Fibroblast of skin of right biceps (primary cell): ENCODE measurements around the gene ZNF462.
A peak's percentile ranks its signal among the peaks of the same experiment; 100 is the strongest.
"Not testable (repeated sequence)": the region's sequence is repeated elsewhere in the genome, so short reads cannot be mapped to it uniquely, and the experiment has no call there.

ENCODE experiments used
- DNase-seq: peaks from one replicate; pipeline ENCODE4 v3.0.0-alpha.2; 2013

Gene ZNF462

DNA sequence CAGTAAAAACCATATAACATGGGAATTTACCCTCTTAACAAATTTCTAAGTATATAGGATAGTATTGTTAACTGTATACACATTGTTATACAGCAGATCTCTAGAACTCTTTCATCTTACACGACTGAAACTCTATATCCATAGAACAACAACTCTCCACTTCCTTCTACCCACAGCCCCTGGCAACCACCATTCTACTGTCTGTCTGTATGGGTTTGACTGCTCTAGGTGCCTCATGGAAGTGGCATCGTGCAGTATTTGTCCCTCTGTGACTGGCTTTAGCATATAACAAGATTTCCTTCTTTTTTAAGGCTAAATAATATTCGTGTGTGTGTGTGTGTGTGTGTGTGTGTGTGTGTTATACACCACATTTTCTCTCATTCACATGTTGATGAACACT lies 100.7 kb downstream of the ZNF462 start:
- no peak for DNase-seq

- no peak for DNase-seq
These were observed 101.4 kb downstream of the ZNF462 start for GRCh38 chr9:106964329-106964728.

DNA sequence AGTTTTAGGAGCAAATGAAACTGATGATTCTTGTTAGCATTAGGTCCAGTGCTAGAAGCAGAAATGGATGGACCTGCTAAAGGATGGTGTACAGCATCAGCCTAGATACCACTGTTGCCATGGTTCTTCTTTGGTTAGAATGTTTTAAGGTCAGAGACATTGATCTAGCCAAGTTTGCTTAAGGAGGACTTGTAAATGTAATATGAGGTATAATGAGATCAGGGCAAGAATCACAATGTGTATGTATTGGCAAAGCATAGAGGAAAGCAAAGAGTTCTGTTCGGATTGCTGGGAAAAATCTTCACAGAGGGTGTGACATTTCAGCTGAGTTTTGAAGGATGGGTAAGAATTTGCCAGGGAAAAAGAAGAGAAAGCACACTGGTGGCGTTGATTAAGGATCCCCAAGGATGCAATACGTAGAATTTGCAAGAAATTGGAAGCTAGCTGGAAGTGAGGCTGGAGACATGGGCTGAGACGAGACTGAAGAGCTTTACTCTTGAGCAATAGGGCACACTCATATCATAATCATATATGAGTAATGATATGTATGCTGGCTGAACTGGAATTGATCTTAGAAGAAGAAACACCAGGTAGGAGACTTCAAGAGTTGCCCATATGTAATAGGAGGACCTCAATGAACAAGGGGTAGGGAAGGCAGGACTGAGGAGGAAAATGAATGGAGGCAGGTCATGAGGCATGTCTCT lies 102.0 kb downstream of the ZNF462 start:
- DNase-seq = no peak

- DNase-seq = no peak
These were observed 103.5 kb downstream of the ZNF462 start for GRCh38 chr9:106966481-106966880.

DNA sequence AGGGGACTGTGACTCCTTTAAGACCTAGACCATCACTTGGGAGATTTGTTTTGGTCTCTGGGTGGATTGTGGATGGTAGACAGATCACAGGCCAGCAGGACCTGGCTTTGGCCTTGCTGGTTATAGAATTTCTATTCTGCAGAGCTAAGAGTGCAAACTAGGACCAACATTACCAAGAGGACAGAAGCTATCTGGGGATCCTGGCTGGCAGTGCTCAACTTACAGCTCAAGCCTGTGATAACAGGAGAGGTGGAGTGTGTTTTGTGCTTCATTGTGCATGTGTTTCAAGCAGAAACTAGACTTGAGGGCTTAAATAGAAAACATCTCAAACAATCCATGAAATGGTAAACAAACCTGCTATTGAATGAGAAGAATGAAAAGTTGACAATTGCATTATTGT lies 106.7 kb downstream of the ZNF462 start:
- no peak for DNase-seq

DNA sequence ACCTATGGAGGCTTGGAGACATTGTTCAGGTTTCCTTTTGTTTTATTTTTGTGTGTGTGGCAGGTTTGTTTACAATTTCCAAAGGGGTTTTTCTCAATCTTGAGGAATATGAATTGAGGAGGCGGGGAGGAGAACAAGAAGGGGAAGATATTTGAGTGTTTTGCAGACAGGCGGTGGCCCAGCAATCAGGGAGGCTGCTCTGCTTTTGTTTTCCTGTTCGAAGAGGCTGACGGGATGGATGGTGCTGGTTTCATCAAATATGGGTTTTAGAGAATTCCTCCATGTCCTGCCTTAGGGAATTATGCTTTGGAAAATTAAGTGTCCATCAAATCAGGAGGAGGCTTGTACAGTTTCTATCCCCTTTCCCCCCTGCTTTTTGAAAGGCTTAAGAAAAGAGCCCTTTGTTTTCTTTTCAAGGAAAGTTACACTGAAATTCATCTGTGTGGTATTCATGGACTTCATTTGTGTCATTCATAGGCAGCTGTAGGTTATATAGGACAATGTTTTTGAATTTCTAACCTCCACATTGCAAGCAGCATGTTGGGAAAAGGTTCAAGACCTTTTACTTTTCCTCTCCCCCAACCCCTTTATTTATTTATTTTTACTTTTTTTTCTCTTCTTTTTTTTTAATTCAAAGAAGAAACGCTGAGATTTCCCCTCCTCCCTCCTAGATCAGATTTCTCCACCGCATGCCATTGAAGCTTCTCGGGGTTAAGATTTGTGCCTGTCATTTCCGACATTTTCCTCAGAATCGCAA lies 107.4 kb downstream of the ZNF462 start:
- no peak for DNase-seq

- DNase-seq = no peak
These were observed 108.1 kb downstream of the ZNF462 start for GRCh38 chr9:106970976-106971457.

DNA sequence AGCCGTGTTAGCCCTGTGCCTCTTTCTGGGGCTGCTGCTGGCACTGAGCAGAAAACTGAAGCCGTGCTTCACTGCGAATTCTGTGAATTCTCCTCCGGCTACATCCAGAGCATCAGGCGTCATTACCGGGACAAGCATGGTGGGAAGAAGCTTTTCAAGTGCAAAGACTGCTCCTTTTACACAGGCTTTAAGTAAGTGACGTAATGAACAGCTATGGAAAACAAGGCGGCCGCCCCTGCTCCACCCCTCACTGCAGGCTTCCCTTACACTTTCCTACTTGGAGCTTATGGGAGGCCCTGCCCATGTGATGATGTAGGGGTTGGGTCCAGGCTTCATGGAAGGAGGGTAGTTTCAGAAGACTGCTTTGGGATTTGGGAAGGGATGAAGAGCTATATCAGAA lies 109.1 kb downstream of the ZNF462 start:
- no peak for DNase-seq

- no peak for DNase-seq
These were observed 111.4 kb downstream of the ZNF462 start for GRCh38 chr9:106974341-106974740.

GRCh38 chr9:106976772-106977171 lies 113.8 kb downstream of the ZNF462 start:
- no peak for DNase-seq

- DNase-seq = peak; percentile 55
These were observed 117.7 kb downstream of the ZNF462 start for GRCh38 chr9:106980551-106981101.

GRCh38 chr9:106981396-106982287 lies 118.7 kb downstream of the ZNF462 start:
- no peak for DNase-seq

- DNase-seq = no peak
These were observed 119.7 kb downstream of the ZNF462 start for GRCh38 chr9:106982636-106983035.

- no peak for DNase-seq
These were observed 120.4 kb downstream of the ZNF462 start for GRCh38 chr9:106983346-106983745.

GRCh38 chr9:106989904-106990303 lies 126.9 kb downstream of the ZNF462 start:
- DNase-seq = not testable (repeated sequence)

- no peak for DNase-seq
These were observed 129.2 kb downstream of the ZNF462 start for GRCh38 chr9:106992186-106992585.

DNA sequence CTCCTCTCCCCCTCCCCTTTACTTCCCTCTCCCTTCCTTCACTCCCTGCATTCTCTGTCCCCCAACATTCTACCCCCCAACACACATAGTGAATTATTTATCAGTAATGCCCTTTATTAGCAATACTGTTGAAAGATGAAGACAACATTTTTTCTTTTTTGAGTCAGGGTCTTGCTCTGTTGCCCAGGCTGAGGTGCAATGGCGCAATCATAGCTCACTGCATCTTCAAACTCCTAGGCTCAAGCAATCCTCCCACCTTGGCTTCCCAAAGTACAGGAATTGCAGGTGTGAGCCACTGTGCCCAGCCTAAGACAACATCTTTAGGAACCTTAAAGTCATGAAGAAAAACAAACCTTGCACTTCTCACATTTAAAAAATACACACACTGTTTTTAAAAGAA lies 130.6 kb downstream of the ZNF462 start:
- no peak for DNase-seq

GRCh38 chr9:106994463-106994862 lies 131.5 kb downstream of the ZNF462 start:
- DNase-seq = no peak

DNA sequence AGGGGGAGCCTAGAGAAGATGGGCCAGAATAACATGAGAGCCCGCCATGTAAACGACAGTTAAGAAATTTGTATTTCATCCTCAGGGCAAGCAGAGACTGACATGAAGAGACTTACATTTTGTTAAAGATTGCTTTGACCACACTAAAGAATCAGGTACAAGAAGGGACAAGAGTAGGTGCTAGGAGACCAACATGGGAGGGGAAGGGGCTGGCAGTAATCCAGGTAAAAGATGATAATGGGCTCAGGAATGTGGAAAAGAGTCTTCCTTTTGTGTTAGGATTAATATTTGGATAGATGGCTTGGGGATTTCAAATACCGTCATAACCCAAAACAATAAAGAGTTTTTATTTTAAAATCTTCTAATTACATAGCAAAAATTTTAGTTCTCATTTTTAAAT lies 137.3 kb downstream of the ZNF462 start:
- no peak for DNase-seq

DNA sequence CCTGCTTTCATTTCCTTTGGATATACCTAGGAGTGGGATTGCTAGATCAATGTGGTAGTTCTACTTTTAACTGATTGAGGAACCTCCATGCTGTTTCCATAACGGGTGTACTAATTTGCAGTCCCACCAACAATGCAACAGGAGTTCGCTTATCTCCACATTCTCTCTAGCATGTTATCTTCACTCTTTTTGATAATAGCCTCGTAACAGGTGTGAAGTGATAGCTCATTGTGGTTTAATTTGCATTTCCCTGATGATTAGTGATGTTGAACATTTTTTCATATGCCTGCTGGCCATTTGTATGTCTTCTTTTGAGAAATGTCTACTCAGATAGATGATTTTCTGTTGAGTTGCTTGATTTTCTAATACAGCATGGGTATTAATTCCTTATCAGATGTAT lies 142.2 kb downstream of the ZNF462 start:
- DNase-seq = no peak

- DNase-seq = no peak
These were observed 144.4 kb downstream of the ZNF462 start for GRCh38 chr9:107007402-107007801.

DNA sequence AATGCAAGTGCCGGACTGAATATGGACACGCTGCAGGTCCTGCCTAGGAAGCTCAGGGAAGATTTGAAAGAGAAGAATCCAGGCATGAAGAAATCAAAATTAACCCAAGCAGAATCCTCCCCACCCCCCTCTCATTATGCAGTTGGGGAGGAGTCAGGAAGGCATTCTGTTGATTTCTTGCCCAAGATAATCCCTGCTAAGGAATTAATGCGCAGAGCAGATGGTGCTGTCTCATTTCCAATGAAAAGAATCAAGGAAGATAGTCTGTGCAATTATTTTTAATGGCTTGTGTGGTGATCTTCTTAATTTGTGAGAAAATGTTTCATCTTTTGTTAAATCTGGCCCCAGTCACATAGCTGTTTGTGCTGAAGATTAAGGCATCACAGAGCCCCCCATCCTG lies 145.0 kb downstream of the ZNF462 start:
- DNase-seq = no peak

GRCh38 chr9:107008447-107008846 lies 145.5 kb downstream of the ZNF462 start:
- no peak for DNase-seq
